ENCODE measurements around the gene EGFL7.

EGFL7 gene

GRCh38 chr9:136695955-136696354 lies 33.2 kb downstream of the EGFL7 start:
- in situ Hi-C loops (cut with HindIII; ENCODE audit: low sequenced_read_pairs): no loop called here

GRCh38 chr9:136696502-136696901 lies 33.8 kb downstream of the EGFL7 start:
- H3K4me3 ChIP-seq (ENCODE audit: low read depth, low read length): no peak overlapping the region
- no peak for TF ChIP-seq CTCF (IDR thresholded peaks at IDR 0.05; ENCODE audit: low read depth, low read length, missing control alignments)
- in situ Hi-C loops (cut with HindIII; ENCODE audit: low sequenced_read_pairs): no loop called here
- DNase-seq (ENCODE audit: low read depth): no peak

More at GRCh38 chr9:136695955-136696354, 33.2 kb downstream of the EGFL7 start:
- H3K4me3 ChIP-seq (ENCODE audit: low read depth, low read length): no peak overlapping the region
- no peak for TF ChIP-seq CTCF (IDR thresholded peaks at IDR 0.05; ENCODE audit: low read depth, low read length, missing control alignments)
- no peak for DNase-seq (ENCODE audit: low read depth)

GRCh38 chr9:136697146-136697820 lies 34.6 kb downstream of the EGFL7 start:
- no peak for DNase-seq (ENCODE audit: low read depth)
- no peak for TF ChIP-seq CTCF (IDR thresholded peaks at IDR 0.05; ENCODE audit: low read depth, low read length, missing control alignments)
- in situ Hi-C loops (cut with HindIII; ENCODE audit: low sequenced_read_pairs): no loop called here
- no peak overlapping the region for H3K4me3 ChIP-seq (ENCODE audit: low read depth, low read length)

GRCh38 chr9:136697821-136698526 lies 35.3 kb downstream of the EGFL7 start:
- no peak for DNase-seq (ENCODE audit: low read depth)
- no peak for TF ChIP-seq CTCF (IDR thresholded peaks at IDR 0.05; ENCODE audit: low read depth, low read length, missing control alignments)
- in situ Hi-C loops (cut with HindIII; ENCODE audit: low sequenced_read_pairs): no loop called here
- no peak overlapping the region for H3K4me3 ChIP-seq (ENCODE audit: low read depth, low read length)

GRCh38 chr9:136698635-136699246 lies 36.0 kb downstream of the EGFL7 start:
- no peak for TF ChIP-seq CTCF (IDR thresholded peaks at IDR 0.05; ENCODE audit: low read depth, low read length, missing control alignments)
- DNase-seq (ENCODE audit: low read depth): no peak
- H3K4me3 ChIP-seq (ENCODE audit: low read depth, low read length): no peak overlapping the region
- in situ Hi-C loops (cut with HindIII; ENCODE audit: low sequenced_read_pairs): no loop called here

- H3K4me3 ChIP-seq (ENCODE audit: low read depth, low read length): no peak overlapping the region
- no peak for TF ChIP-seq CTCF (IDR thresholded peaks at IDR 0.05; ENCODE audit: low read depth, low read length, missing control alignments)
- DNase-seq (ENCODE audit: low read depth): no peak
- in situ Hi-C loops (cut with HindIII; ENCODE audit: low sequenced_read_pairs): no loop called here
Measured at GRCh38 chr9:136700304-136700703, 37.6 kb downstream of the EGFL7 start.

Data from astrocyte of the cerebellum (primary cell).